Natural killer cell (primary cell): Measurements from ENCODE around the gene ARHGAP19. TPM values are rescaled to one million over a fixed set of nuclear protein-coding genes. Genes with fewer than 3 reads are reported as not detected.

Source experiments
- ATAC-seq, 3 donors: fragments of 150-1000 bp in 2 of 3; fragments of 200-7000 bp in 1 of 3; cut with Tn5 transposase; 1 replicate in 1 of 3; 2 replicates in 2 of 3; pipeline ENCODE4 v1.10.0; 2021; ENCODE audit warnings: mild to moderate bottlenecking in 2 of 3, moderate library complexity in 2 of 3
- DNase-seq, 2 donors: peaks; one replicate each; pipeline versions ENCODE4 v3.0.0 to v3.0.0-alpha.2; 2013 to 2021; ENCODE audit warnings: mixed read lengths in 1 of 2
- H3K27ac ChIP-seq: one replicate; pipeline ENCODE4 v1.5.1; 2013; ENCODE audit warnings: mild to moderate bottlenecking, low read length
- H3K27me3 ChIP-seq: one replicate; pipeline ENCODE4 v1.6.1; 2013; ENCODE audit warnings: low read length; ENCODE audit not compliant: control insufficient read depth, insufficient read depth
- H3K36me3 ChIP-seq: one replicate; pipeline ENCODE4 v1.6.1; 2013; ENCODE audit warnings: low read length; ENCODE audit not compliant: control insufficient read depth, insufficient read depth
- H3K4me1 ChIP-seq: one replicate; pipeline ENCODE4 v1.6.1; 2013; ENCODE audit warnings: low read length; ENCODE audit not compliant: control insufficient read depth, insufficient read depth
- H3K4me3 ChIP-seq: one replicate; pipeline ENCODE4 v1.5.1; 2013; ENCODE audit warnings: low read length
- H3K9me3 ChIP-seq: one replicate; pipeline ENCODE4 v1.6.1; 2013; ENCODE audit warnings: low read length; ENCODE audit not compliant: control insufficient read depth, insufficient read depth
- H3K27ac Mint-ChIP-seq, 2 donors: one replicate each; pipeline ENCODE4 v1.8.0; 2022; ENCODE audit warnings: mild to moderate bottlenecking in 2 of 2, mixed read lengths in 2 of 2, moderate library complexity in 1 of 2
- H3K27me3 Mint-ChIP-seq, 2 donors: one replicate each; pipeline ENCODE4 v1.8.0; 2022; ENCODE audit warnings: low read depth in 2 of 2, mixed read lengths in 2 of 2
- H3K36me3 Mint-ChIP-seq: one replicate; pipeline ENCODE4 v1.8.0; 2022; ENCODE audit warnings: mixed read lengths
- H3K4me1 Mint-ChIP-seq, 2 donors: one replicate each; pipeline ENCODE4 v1.8.0; 2022; ENCODE audit warnings: mixed read lengths in 2 of 2
- H3K4me3 Mint-ChIP-seq: one replicate; pipeline ENCODE4 v1.8.0; 2022; ENCODE audit warnings: mild to moderate bottlenecking, moderate library complexity, mixed read lengths
- H3K9me3 Mint-ChIP-seq, 2 donors: one replicate each; pipeline ENCODE4 v1.8.0; 2022; ENCODE audit warnings: mixed read lengths in 2 of 2
- CTCF ChIP-seq: fragments of 200-600 bp; IDR thresholded peaks from one replicate; pipeline ENCODE4 v1.8.0; 2022; ENCODE audit warnings: antibody characterized with exemption
- WGBS: methylation state at CpG from one replicate; pipeline ENCODE4 v1.1.7; 2013; ENCODE audit warnings: missing lambda C conversion rate; ENCODE audit not compliant: insufficient coverage; 5-methylcytosine and 5-hydroxymethylcytosine counted together
- intact Hi-C: fragments of 100-400 bp; cut with micrococcal nuclease; formaldehyde crosslinking; loops from one replicate; pipeline ENCODE4 v1.14.2; 2022
- total RNA-seq, 4 donors: library from RNA; stranded (reverse); fragments of 120-200 nt in 1 of 4; gene quantifications; one replicate each; pipeline versions ENCODE4 v1.2.3 to v1.2.4, GENCODE V29; 2013 to 2022

Gene ARHGAP19
- total RNA-seq, 3 donors from 2014 or later (not counting 1 experiment from before 2014, with no cell fraction given): 22.6 to 23.3 (median 22.7) TPM

- no peak overlapping the region for H3K4me3 ChIP-seq
- DNase-seq (no peak), ATAC-seq (no peak)
- H3K27ac ChIP-seq: no peak overlapping the region
- H3K36me3 ChIP-seq: no peaks in the 10 kb centered on the region
- Mint-ChIP-seq H3K4me1 (peaks cover 43 to 55% of the 10 kb centered on the region in 2 donors), H3K27me3 (no peaks in the 10 kb centered on the region), H3K9me3 (no peaks in the 10 kb centered on the region), H3K4me3 (no peak overlapping the region), H3K36me3 (no peaks in the 10 kb centered on the region), H3K27ac (peak overlapping the region in 1 of 2 donors; percentile 8)
- intact Hi-C loops: loop anchor here (5.0 to 10.0 kb wide), 2 partner anchors 52 to 75 kb away; partner anchors contain the start of gene RRP12
- H3K4me1 ChIP-seq: peaks cover 34% of the 10 kb centered on the region
- TF ChIP-seq CTCF: no peak
- H3K27me3 ChIP-seq: no peaks in the 10 kb centered on the region
- H3K9me3 ChIP-seq: no peaks in the 10 kb centered on the region
- 97% methylated on average over 5 of the region's 5 CpGs for WGBS
These were observed 37.3 kb upstream of the ARHGAP19 start for GRCh38 chr10:97329766-97330165.

GRCh38 chr10:97328646-97329453 lies 36.4 kb upstream of the ARHGAP19 start:
- intact Hi-C loops: no loop called here
- DNase-seq: no peak
- peaks cover 34% of the 10 kb centered on the region for H3K4me1 ChIP-seq
- Mint-ChIP-seq H3K4me1 (peaks cover 43 to 55% of the 10 kb centered on the region in 2 donors), H3K9me3 (no peaks in the 10 kb centered on the region), H3K27me3 (no peaks in the 10 kb centered on the region), H3K4me3 (no peak overlapping the region), H3K36me3 (no peaks in the 10 kb centered on the region), H3K27ac (peak overlapping the region in 1 of 2 donors; percentile 46)
- WGBS: 97% methylated on average over 3 of the region's 3 CpGs
- ATAC-seq: no peak
- H3K36me3 ChIP-seq: no peaks in the 10 kb centered on the region
- no peak overlapping the region for H3K27ac ChIP-seq
- H3K9me3 ChIP-seq: no peaks in the 10 kb centered on the region
- TF ChIP-seq CTCF: no peak
- H3K4me3 ChIP-seq: no peak overlapping the region
- H3K27me3 ChIP-seq: no peaks in the 10 kb centered on the region

- no peaks in the 10 kb centered on the region for H3K27me3 ChIP-seq
- Mint-ChIP-seq H3K4me3 (no peak overlapping the region), H3K36me3 (no peaks in the 10 kb centered on the region), H3K27ac (peak overlapping the region; percentile 46 to 50), H3K9me3 (no peaks in the 10 kb centered on the region), H3K27me3 (no peaks in the 10 kb centered on the region), H3K4me1 (peaks cover 31 to 47% of the 10 kb centered on the region in 2 donors)
- ATAC-seq: peak in 1 of 3 donors; percentile 57
- H3K9me3 ChIP-seq: no peaks in the 10 kb centered on the region
- 94% methylated on average over 6 of the region's 7 CpGs for WGBS
- no peak for DNase-seq
- intact Hi-C loops: no loop called here
- peaks cover 24% of the 10 kb centered on the region for H3K4me1 ChIP-seq
- no peak for TF ChIP-seq CTCF
- no peaks in the 10 kb centered on the region for H3K36me3 ChIP-seq
- H3K27ac ChIP-seq: no peak overlapping the region
- H3K4me3 ChIP-seq: no peak overlapping the region
These were observed 35.2 kb upstream of the ARHGAP19 start for GRCh38 chr10:97327348-97328294.
